Measurements from ENCODE around the gene NFATC3. TPM values are rescaled to one million over a fixed set of nuclear protein-coding genes. Genes with fewer than 3 reads are reported as not detected.

NFATC3 gene
- total RNA-seq, 1 experiment from 2014 or later = 33.0 TPM

DNA sequence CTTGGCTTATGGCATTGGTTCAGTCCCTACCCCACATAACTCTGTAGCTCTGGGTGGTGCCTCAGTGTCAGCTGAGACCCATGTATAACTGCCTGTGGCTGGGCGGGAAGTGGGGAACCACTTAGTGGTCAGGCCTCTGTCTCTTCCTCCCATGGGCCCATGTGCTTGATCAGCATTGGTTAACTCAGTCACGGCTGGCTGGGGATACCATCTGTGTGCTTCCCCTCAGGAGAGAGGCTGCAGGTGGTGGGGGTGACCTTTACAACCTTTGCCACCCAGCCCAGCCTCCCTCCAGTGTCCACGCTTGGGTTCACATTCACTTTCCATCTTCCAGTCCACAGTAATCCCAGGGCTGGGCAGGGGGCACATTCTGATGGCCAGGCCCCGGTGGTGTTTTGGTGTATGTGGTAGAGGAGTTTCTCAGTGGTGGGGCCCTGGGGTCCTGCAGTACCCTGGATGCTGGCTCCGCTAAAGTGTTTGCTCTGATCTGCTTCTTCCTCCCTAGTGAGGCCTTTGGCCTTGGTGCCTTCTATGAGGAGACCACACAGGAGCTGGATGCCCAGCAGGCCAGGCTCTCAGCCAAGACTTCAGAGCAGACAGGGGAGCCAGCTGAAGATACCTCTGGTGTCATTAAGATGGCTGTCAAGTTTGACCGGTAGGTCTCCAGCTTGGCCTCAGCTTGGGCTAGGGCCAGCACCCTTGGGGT lies 10.2 kb upstream of the NFATC3 start:
- Histone ChIP-seq H3K4ac (ENCODE audit: low read depth, low read length) (no peak overlapping the region), H3K23me2 (ENCODE audit: insufficient read length, low read depth, low read length, poor library complexity, severe bottlenecking) (no peaks in the 10 kb centered on the region), H2BK120ac (ENCODE audit: low read depth, low read length, poor library complexity, severe bottlenecking) (no peak overlapping the region), H3K27me3 (ENCODE audit: insufficient read depth, low read length) (no peaks in the 10 kb centered on the region), H2BK15ac (ENCODE audit: low read depth, low read length) (no peak overlapping the region), H2AFZ (ENCODE audit: low read length) (no peak overlapping the region), H2BK12ac (ENCODE audit: insufficient read length, low read depth, low read length) (no peak overlapping the region), H3K9ac (ENCODE audit: extremely low read depth, insufficient read length, low read length) (no peak overlapping the region), H3K4me2 (ENCODE audit: insufficient read depth, insufficient read length, low read length) (no peak overlapping the region), H3K4me1 (ENCODE audit: insufficient read depth, low read length) (no peaks in the 10 kb centered on the region), H3K79me2 (ENCODE audit: insufficient read depth, low read length) (no peaks in the 10 kb centered on the region), H3K18ac (ENCODE audit: insufficient read length, low read depth, low read length) (no peak overlapping the region), H3K14ac (ENCODE audit: insufficient read depth, low read length) (no peak overlapping the region), H3K27ac (ENCODE audit: insufficient read length, low read depth, low read length) (no peak overlapping the region), H3K23ac (ENCODE audit: insufficient read length, low read depth, low read length) (no peak overlapping the region), H4K5ac (ENCODE audit: insufficient read length, low read depth, low read length) (no peak overlapping the region), H4K20me1 (ENCODE audit: control insufficient read depth, insufficient read depth, insufficient read length) (no peaks in the 10 kb centered on the region), H2BK5ac (ENCODE audit: insufficient read length, low read length) (no peak overlapping the region), H3K9me3 (ENCODE audit: control insufficient read depth, low read depth, low read length) (no peaks in the 10 kb centered on the region), H4K91ac (ENCODE audit: insufficient read length, low read depth, low read length) (no peak overlapping the region), H3K56ac (ENCODE audit: insufficient read length, low read depth, low read length) (no peak overlapping the region), H2BK20ac (ENCODE audit: low read depth, low read length, poor library complexity, severe bottlenecking) (no peak overlapping the region), H3T11ph (ENCODE audit: low read length) (no peak overlapping the region), H2AK5ac (ENCODE audit: insufficient read length, low read length) (no peak overlapping the region), H3K79me1 (ENCODE audit: insufficient read depth, low read depth, low read length, poor library complexity, severe bottlenecking) (no peaks in the 10 kb centered on the region), H4K8ac (replicated peaks; ENCODE audit: insufficient read length, low read depth, low read length) (no peak overlapping the region)
- H3K27me3 Mint-ChIP-seq (ENCODE audit: low read depth) = no peaks in the 10 kb centered on the region
- no peak for DNase-seq
- no peaks in the 10 kb centered on the region for H3K9me3 Mint-ChIP-seq
- H3K4me3 Mint-ChIP-seq = no peak overlapping the region
- no peak overlapping the region for H3K27ac Mint-ChIP-seq
- H3K4me1 Mint-ChIP-seq = peaks cover 0 to 3% of the 10 kb centered on the region in 2 experiments; a peak in 1 of 4 replicates
- peaks cover 25 to 65% (median 56%) of the 10 kb centered on the region in 3 experiments for H3K36me3 Mint-ChIP-seq (ENCODE audit: insufficient read depth in 1 of 3, low read depth in 3 of 3)
- TF ChIP-seq, protein P1, sequence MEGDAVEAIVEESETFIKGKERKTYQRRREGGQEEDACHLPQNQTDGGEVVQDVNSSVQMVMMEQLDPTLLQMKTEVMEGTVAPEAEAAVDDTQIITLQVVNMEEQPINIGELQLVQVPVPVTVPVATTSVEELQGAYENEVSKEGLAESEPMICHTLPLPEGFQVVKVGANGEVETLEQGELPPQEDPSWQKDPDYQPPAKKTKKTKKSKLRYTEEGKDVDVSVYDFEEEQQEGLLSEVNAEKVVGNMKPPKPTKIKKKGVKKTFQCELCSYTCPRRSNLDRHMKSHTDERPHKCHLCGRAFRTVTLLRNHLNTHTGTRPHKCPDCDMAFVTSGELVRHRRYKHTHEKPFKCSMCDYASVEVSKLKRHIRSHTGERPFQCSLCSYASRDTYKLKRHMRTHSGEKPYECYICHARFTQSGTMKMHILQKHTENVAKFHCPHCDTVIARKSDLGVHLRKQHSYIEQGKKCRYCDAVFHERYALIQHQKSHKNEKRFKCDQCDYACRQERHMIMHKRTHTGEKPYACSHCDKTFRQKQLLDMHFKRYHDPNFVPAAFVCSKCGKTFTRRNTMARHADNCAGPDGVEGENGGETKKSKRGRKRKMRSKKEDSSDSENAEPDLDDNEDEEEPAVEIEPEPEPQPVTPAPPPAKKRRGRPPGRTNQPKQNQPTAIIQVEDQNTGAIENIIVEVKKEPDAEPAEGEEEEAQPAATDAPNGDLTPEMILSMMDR (conservative IDR thresholded peaks at IDR 0.05) = no peak
- WGBS (ENCODE audit: extremely low coverage, insufficient read length, low lambda C conversion rate) = no CpG with 5 or more reads among the region's 6 CpGs
